A549 treated with RU486 at 1 μM for 4 hours (cell line): ENCODE results near the gene TARS1. TPM values are rescaled to one million over a fixed set of nuclear protein-coding genes. Genes with fewer than 3 reads are reported as not detected.

Experiments used
- total RNA-seq: library from RNA; stranded (reverse); fragments of 200-300 nt; extraction: Qiagen RNA extraction; gene quantifications from 5 replicates; pipeline ENCODE4 v1.2.3, GENCODE V29; 2022; ENCODE audit warnings: low read depth

TARS1 gene
- 130 to 185 TPM (median 151 TPM) in 5 replicates for total RNA-seq

GRCh38 chr5:33440482-33441240 is at the start of gene TARS1:
TSS of gene TARS1 (plus strand) at chr5:33440965. CDS start at chr5:33441087, 122 bp downstream.

